Type B pancreatic cell (in vitro differentiated cells): ENCODE data around the gene SLC45A2. TPM values are rescaled to one million over a fixed set of nuclear protein-coding genes. Genes with fewer than 3 reads are reported as not detected.

ENCODE experiments used
- DNase-seq: peaks from one replicate; pipeline ENCODE4 v3.0.0; 2021; ENCODE audit warnings: mixed read lengths; ENCODE audit not compliant: unreplicated experiment; ENCODE audit errors: extremely low spot score
- H3K27ac Mint-ChIP-seq: 2 replicates; pipeline ENCODE4 v1.8.0; 2021; ENCODE audit warnings: mild to moderate bottlenecking, mixed read lengths
- H3K27me3 Mint-ChIP-seq: 2 replicates; pipeline ENCODE4 v1.8.0; 2021; ENCODE audit warnings: mixed read lengths
- H3K36me3 Mint-ChIP-seq: 2 replicates; pipeline ENCODE4 v1.8.0; 2021; ENCODE audit warnings: mixed read lengths
- H3K4me1 Mint-ChIP-seq: one replicate; pipeline ENCODE4 v1.8.0; 2021; ENCODE audit warnings: mixed read lengths; ENCODE audit not compliant: unreplicated experiment
- H3K4me3 Mint-ChIP-seq: 2 replicates; pipeline ENCODE4 v1.8.0; 2021; ENCODE audit warnings: mild to moderate bottlenecking, mixed read lengths
- H3K9me3 Mint-ChIP-seq: 2 replicates; pipeline ENCODE4 v1.8.0; 2021; ENCODE audit warnings: mixed read lengths
- CTCF ChIP-seq: fragments of 200-600 bp; sonication (generic); conservative IDR thresholded peaks from 2 replicates; pipeline ENCODE4 v1.5.0; 2021; ENCODE audit warnings: antibody characterized with exemption, mild to moderate bottlenecking
- total RNA-seq: library from RNA; stranded (reverse); gene quantifications from 2 replicates; pipeline ENCODE4 v1.2.1, GENCODE V29; 2021; ENCODE audit warnings: low replicate concordance

Gene SLC45A2
- total RNA-seq, 1 donor from 2014 or later: 2.1 TPM

GRCh38 chr5:33992864-33993263, 8.4 kb upstream of the SLC45A2 start:
- no peak for TF ChIP-seq CTCF
- H3K4me3 Mint-ChIP-seq: no peak overlapping the region

GRCh38 chr5:33985447-33985846, 954 bp upstream of the SLC45A2 start:
- no peak for TF ChIP-seq CTCF
- Mint-ChIP-seq H3K4me3 (no peak overlapping the region), H3K36me3 (peaks cover 19% of the 10 kb centered on the region), H3K9me3 (no peaks in the 10 kb centered on the region), H3K27ac (no peak overlapping the region), H3K4me1 (no peaks in the 10 kb centered on the region), H3K27me3 (no peaks in the 10 kb centered on the region)
- no peak for DNase-seq

More at GRCh38 chr5:33992864-33993263, 8.4 kb upstream of the SLC45A2 start:
- Mint-ChIP-seq H3K27ac (no peak overlapping the region), H3K9me3 (no peaks in the 10 kb centered on the region), H3K36me3 (peaks cover 29% of the 10 kb centered on the region), H3K27me3 (no peaks in the 10 kb centered on the region), H3K4me1 (peaks cover 19% of the 10 kb centered on the region)
- DNase-seq: no peak

GRCh38 chr5:33984178-33984577, 315 bp downstream of the SLC45A2 start:
- H3K4me3 Mint-ChIP-seq: no peak overlapping the region
- peaks cover 16% of the 10 kb centered on the region for H3K36me3 Mint-ChIP-seq
- H3K27ac Mint-ChIP-seq: no peak overlapping the region
- H3K9me3 Mint-ChIP-seq: no peaks in the 10 kb centered on the region
- no peaks in the 10 kb centered on the region for H3K27me3 Mint-ChIP-seq
- no peak for DNase-seq
- no peak for TF ChIP-seq CTCF
- H3K4me1 Mint-ChIP-seq: no peaks in the 10 kb centered on the region

- TF ChIP-seq CTCF: no peak
- H3K4me3 Mint-ChIP-seq: no peak overlapping the region
- DNase-seq: no peak
- no peaks in the 10 kb centered on the region for H3K27me3 Mint-ChIP-seq
- H3K27ac Mint-ChIP-seq: no peak overlapping the region
- no peaks in the 10 kb centered on the region for H3K36me3 Mint-ChIP-seq
- no peaks in the 10 kb centered on the region for H3K9me3 Mint-ChIP-seq
- H3K4me1 Mint-ChIP-seq: no peaks in the 10 kb centered on the region
Measured at GRCh38 chr5:33981408-33982162, 2.9 kb downstream of the SLC45A2 start.

- Mint-ChIP-seq H3K4me1 (peaks cover 3% of the 10 kb centered on the region), H3K9me3 (no peaks in the 10 kb centered on the region), H3K4me3 (no peak overlapping the region), H3K27ac (no peak overlapping the region), H3K27me3 (no peaks in the 10 kb centered on the region), H3K36me3 (no peaks in the 10 kb centered on the region)
- DNase-seq: no peak
- TF ChIP-seq CTCF: no peak
Measured at GRCh38 chr5:33980030-33980429, 4.5 kb downstream of the SLC45A2 start.
